DMS53 (cell line): ENCODE data around the gene PPFIBP1.
"Not testable (repeated sequence)": the region's sequence is repeated elsewhere in the genome, so short reads cannot be mapped to it uniquely, and the experiment has no call there.

Source experiments
- DNase-seq: peaks from one replicate; lab custom pipeline; 2025; lab: John Stamatoyannopoulos, UW

Gene PPFIBP1

DNA sequence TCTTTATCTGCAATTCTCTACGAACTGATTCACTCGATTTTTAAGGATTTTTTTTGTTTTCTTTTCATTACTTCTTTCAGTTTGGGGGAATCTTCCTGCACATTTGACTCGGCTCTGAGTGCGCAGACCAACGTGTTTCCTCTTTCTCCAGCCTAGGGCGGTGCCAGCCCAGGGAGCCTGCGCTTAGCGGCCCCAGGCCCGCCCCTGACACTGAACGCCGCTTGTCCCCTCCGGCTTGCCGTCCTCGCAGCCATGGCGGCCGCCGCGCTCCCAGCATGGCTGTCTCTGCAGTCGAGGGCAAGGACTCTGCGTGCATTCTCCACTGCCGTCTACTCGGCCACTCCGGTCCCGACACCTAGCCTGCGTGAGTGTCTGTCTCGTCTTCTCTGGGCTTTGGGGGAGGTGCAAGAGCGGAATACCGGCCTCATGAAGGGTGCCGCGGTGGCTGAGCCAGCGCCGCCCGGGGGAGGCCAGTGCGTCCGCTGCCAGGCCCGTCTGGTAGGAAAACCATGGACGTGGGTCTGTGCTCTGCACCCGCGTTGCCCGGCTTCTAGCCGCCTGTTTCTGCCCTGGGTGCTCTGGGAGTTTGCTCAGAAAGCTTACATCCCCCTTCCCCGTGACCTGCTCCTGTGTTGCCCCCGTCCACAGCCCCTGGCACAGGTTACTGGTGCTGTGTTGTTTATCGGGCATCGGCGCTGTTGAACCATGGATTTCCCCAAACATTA, 186.7 kb downstream of the PPFIBP1 start, which contains the start of gene MRPS35:
Gene MRPS35, plus strand, starts transcription at position 241 of the 725 bp plus-strand sequence. Its CDS starts 12 bp downstream, at position 253.
- DNase-seq: peak; percentile 99

DNA sequence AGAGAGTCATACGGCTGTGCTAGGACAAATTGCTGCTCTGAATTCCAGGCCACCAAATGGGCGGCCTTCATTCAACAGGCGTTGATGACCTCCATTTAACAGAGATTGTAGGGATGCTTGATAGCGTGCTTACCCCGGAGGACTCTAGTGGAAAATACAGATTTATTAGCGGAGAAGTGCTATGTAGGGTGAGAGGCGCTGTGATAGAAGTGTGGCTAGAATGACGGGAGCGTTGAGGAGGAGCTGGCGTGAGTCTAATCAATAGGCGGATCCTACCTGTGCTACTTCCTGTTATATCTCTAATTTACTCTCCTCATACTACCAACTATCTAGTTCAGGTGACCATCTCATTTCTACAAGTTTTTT, 187.3 kb downstream of the PPFIBP1 start:
- DNase-seq: peak; percentile 73

DNA sequence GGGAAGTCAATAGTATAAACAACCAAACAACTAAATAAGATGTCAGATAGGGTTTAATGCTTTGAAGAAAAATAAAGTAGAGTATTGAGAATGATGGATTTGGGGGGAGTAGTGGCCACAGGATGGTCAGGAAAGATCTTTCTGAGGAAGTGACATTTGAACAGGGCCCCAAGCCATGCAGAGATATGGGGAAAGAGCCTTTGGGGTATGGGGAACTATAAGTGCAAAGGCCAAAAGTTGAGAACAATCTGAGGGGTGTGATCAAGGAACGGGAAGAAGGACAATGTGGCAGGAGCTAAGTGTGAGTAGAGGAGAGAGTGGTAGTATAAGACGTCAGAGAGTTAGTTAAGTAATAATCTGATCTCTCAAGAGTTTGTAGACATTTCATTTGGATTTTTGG, 188.0 kb downstream of the PPFIBP1 start:
- DNase-seq: no peak

DNA sequence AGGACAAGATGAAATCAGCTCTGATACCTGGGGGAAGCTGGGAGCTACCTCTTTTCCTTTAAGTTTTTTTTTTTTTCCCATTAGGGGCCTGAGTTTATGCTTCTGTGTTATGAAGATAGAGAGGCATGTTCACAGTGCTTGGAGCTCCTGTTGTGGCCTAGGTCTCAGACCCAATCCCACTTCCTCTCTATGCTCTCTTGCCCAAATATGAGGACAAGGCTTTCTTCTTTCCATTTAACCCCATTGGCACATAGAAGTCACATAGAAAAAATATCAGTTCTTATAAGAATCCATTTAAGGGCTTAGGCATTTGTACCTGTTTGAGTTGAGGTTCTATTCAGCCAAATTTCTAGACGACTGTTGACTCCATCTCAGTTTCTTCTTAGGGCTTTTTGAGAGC, 199.2 kb downstream of the PPFIBP1 start:
- DNase-seq: no peak

DNA sequence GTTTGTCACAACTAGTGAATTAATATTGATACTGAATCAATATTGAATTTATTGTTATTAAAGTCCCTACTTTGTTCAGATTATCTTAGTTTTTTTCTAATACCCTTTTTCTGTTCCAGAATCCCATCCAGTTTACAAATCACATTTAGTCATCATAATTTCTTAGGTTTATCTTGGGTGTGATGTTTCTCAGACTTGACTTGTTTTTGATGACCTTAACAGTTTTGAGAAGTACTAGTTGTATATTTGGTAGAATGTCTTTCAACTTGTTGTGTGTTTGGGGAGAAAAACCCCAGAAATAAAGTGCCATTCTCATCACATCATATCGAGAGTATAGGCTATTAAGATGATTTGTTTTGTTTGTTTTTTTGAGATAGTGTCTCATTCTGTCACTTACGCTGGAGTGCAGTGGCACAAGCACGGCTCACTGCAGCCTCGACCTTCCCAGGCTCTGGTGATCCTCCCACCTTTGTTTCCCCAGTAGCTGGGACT, 206.1 kb downstream of the PPFIBP1 start:
- no peak for DNase-seq

DNA sequence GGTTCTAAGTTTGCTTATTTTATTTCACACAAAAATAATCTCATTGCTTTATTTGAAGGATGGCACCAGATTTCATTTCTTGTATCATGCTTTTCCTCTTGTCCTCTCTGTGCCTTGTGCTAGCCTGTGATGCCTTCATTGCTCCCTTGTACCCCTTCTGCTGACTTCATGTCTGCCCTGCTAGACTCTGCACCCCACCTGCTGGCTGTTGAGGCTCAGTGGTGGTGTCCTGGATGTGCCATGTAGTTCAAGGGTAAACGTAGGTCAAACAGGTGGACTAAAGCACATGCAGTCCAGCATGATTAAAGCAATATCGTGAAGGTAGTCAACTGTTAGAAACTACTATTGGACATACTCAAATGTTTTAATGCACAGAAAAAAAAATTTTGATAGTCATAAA, 208.3 kb downstream of the PPFIBP1 start:
- DNase-seq: peak; percentile 70

DNA sequence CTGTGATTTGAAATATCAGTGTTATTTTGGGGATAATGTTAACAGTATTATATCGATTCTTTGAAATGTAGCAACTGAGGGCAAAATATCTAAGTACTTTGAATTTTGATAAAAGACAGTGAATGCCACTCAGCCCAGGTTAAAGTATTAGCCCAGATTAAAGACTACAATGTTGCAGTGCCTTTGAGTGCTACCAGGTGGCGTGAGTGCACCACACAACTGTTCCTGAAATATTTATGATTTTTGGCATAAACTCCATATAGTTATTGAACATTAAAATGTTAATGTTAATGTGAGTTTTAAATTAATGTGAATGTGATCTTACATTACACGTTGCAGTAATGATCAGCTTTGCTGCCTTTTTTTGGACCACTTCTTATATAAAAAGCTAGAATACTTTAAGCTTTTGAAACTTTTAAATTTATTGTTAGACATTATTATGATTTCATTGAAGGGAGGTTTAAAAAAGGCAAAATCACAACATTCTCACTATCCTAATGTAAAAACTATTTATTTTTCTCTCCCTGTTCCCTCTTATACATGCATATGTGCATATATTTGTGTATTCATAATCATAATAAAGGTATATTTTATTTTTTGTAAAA, 209.1 kb downstream of the PPFIBP1 start:
- DNase-seq: peak; percentile 82

DNA sequence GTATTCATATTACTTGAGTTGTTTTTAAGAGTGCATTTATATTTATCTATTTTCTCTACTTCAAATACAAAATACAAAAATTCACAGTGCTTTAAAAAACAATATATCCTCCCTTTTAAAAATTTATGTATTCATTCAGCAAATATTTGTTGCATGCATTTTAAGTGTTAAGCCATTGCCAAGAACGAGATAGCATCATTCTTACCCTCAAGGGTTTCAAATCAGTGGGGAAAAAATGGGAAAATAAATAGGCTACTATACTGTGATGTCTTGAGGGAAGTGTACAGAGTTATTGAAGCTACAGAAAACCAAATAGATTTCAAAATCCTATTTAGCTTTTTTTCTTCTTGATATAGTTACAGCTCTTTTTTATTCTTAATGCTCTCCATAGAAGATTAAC, 209.8 kb downstream of the PPFIBP1 start:
- no peak for DNase-seq

DNA sequence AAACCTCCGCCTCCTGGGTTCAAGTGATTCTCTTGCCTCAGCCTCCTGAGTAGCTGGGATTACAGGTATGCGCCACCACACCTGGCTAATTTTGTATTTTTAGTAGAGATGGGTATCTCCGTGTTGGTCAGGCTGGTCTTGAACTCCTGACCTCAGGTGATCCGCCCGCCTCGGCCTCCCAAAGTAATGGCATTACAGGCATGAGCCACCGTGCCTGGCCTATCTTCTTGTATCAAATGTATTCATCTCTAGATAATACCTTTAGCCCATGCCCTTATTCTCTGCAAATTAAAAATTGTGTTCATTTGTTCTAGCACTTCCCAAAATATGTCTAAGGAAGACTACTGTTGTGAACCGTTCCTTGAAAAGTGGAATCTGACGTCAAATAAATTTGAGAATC, 210.3 kb downstream of the PPFIBP1 start:
- not testable (repeated sequence) for DNase-seq

DNA sequence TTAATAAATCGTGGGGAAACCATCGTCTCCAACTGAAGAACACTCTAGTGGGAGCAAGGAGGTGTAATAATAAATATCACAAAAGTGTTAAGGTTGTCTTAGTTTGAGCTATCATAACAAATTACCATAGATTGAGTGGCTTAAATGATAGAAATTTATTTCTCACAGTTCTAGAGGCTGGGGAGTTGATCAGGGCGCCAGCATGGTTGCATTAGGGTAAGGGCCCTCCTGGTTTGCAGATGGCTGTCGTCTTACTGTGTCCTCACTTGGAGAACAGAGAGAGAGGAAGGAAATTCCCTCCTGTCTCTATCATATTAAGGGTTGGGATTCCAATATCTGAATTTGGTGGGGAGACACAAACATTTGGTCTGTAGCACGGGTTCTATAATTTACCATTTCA, 219.6 kb downstream of the PPFIBP1 start:
- no peak for DNase-seq
